K562 treated with DMSO at 1 percent for 12 hours (cell line): ENCODE data around the gene CPA1. TPM values are rescaled to one million over a fixed set of nuclear protein-coding genes. Genes with fewer than 3 reads are reported as not detected.

Experiments used
- total RNA-seq: library from RNA; unstranded; fragments of 300-600 nt; gene quantifications from 2 replicates; pipeline ENCODE4 v1.2.3, GENCODE V29; 2022; ENCODE audit not compliant: insufficient read depth

CPA1 gene
- total RNA-seq: not detected in 2 replicates

DNA sequence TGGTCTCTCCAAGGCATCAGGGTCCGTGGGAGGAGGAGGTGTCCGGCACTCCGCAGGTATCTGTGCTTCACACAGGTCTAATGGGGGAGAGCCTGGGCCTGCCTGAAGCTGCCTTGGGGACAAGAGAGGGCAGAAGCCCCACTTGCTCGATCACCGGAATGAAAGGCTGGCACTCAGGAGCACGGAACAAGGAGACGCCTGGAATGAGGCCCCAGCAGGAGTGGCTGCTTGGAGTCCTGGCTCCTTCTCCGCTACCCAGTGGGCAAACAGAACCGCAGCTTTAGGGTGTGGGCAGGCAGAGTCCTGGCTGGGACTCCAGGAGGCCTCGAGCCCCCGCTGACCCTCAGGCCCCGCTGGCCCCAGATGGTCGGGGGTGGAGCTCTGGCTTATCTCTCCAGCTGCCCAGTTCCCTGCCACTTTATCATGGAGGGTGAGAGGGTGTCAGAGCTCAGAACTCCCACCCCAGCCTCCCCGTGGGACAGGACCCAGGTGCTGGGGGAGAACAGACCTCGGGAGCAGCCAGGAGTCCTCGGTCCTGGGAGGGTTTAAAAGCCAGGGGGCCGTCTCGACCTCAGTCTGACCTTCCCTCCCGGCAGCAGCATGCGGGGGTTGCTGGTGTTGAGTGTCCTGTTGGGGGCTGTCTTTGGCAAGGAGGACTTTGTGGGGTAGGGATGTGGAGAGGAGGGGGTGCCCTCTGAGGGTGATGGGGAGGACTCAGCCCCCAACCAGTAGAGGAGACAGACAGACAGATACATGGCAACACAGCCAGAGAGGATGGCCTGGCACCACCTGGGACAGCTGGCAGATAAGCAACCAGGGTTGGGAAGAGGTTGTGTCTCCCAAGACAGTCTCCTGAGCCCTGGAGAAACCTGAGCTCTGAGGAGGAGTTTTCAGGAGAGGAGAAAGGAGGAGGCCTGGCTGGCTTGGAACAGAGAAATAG lies at the start of gene CPA1:
CPA1 (plus strand) TSS at position 574 of the 940 bp plus-strand sequence; CDS start at position 601, 27 bp downstream.

DNA sequence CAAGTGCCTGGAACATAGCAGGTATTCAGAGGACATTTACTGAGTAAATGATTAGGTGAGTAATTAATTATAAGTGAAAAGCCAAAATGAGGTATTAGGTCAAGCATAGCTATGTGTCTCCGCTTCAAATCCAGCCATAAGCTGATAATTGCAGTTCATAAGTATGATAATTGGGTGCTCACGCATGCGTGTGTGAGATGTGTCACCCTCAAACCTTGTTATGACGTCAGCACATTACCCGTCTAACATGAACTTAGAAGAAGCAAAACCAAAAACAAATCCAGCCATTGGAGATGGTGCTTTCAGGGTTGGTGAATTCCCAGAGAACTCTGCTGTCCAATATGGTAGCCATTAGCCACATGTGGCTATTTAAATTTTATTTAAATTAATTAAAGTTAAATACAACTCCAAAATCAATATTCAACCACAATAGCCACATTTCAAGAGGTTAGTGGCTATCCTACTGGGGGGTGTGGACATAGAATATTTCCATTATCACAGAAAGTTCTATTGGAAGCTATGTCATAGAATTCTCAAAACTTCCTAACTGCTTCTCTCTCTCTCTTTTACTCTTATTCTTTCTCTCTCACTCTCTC lies 35.9 kb upstream of the CPA1 start, which contains the start of gene CPA5:
CPA5 (plus strand) TSS at position 546 of the 596 bp plus-strand sequence. CDS start 1,670 bp downstream, outside the sequence.

Other genes with a start within 250 kb of the CPA1 start
- gene TMEM209, start 175.1 kb upstream of the CPA1 start, total RNA-seq: 12.7 and 40.2 TPM in 2 replicates
- not detected in 2 replicates for gene SSMEM1, start 172.6 kb upstream of the CPA1 start, total RNA-seq
- not detected in 2 replicates for gene CPA2, start 113.6 kb upstream of the CPA1 start, total RNA-seq
- not detected in 2 replicates for gene CPA4, start 87.3 kb upstream of the CPA1 start, total RNA-seq
- 0.64 TPM in 1 of 2 replicates, not detected in the other for gene CPA5, start 35.7 kb upstream of the CPA1 start, total RNA-seq
- gene CEP41, start 60.5 kb downstream of the CPA1 start, total RNA-seq: 2.5 and 5.3 TPM in 2 replicates
- not detected in 2 replicates for gene MEST, start 111.6 kb downstream of the CPA1 start, total RNA-seq